Dendritic cell treated with granulocyte-macrophage colony-stimulating factor and Interleukin-4, amounts not matched to agents 40 ng/mL and 50 ng/mL, for 4 days (primary cell): ENCODE results near the gene ARL8A.
"Not testable (repeated sequence)": the region's sequence is repeated elsewhere in the genome, so short reads cannot be mapped to it uniquely, and the experiment has no call there.

Source experiments
- H3K27ac Mint-ChIP-seq: one replicate; pipeline ENCODE4 v1.8.0; 2022; ENCODE audit warnings: mild to moderate bottlenecking, mixed read lengths
- H3K27me3 Mint-ChIP-seq: one replicate; pipeline ENCODE4 v1.8.0; 2022; ENCODE audit warnings: mild to moderate bottlenecking, mixed read lengths
- H3K36me3 Mint-ChIP-seq: one replicate; pipeline ENCODE4 v1.8.0; 2022; ENCODE audit warnings: low read depth, mixed read lengths
- H3K4me1 Mint-ChIP-seq: one replicate; pipeline ENCODE4 v1.8.0; 2022; ENCODE audit warnings: low read depth, mixed read lengths
- H3K4me3 Mint-ChIP-seq: one replicate; pipeline ENCODE4 v1.8.0; 2022; ENCODE audit warnings: mild to moderate bottlenecking, moderate library complexity, mixed read lengths
- H3K9me3 Mint-ChIP-seq: one replicate; pipeline ENCODE4 v1.8.0; 2022; ENCODE audit warnings: mixed read lengths
- intact Hi-C: fragments of 100-400 bp; cut with micrococcal nuclease; formaldehyde crosslinking; loops from one replicate; pipeline ENCODE4 v1.15.0; 2022

ARL8A gene

DNA sequence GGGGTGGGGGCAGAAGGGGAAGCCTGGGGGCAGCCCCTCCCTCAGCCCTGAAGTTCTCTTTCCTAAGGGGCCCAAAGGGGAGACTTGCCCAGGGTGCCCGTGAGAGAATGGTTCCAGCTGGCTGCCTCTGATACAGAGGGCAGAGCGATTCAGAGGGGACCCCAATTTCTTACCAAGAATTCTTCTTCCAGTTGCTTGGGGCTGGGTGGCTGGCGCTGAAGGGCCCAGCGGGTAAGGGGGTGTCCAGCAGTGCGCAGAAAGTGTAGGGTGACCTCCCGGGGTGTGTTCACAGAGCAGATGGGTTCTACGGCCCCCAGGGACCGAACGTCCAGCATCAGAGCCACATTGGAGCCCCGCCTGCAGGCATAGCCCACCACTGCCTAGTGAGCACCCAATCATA lies 13.4 kb upstream of the ARL8A start:
- H3K36me3 Mint-ChIP-seq, result peaks cover 74% of the 10 kb centered on the region
- H3K27ac Mint-ChIP-seq, result no peak overlapping the region
- intact Hi-C loops, result no loop called here

DNA sequence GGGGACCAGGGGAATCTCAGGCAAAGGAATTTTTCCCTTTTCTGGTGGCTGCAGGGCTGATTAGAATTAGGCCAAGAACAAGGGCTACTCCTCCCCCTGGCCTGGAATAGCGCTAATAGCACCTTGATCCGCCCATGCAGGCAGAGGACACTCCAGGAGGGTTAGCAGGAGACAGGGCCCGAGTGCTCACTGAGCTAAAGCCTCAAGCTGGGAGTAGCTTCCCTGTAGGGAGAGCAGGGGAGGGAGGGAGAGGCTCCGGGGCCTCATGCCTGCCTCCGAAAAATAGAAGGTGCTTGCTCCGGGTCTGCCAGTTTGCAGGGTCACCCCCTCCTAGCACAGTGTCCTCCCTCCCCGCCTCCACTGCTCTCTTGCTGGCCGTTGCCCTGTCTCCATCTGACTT lies 12.1 kb upstream of the ARL8A start:
- Mint-ChIP-seq H3K4me3 (no peak overlapping the region), H3K27ac (no peak overlapping the region), H3K27me3 (no peaks in the 10 kb centered on the region), H3K9me3 (no peaks in the 10 kb centered on the region), H3K36me3 (peaks cover 86% of the 10 kb centered on the region), H3K4me1 (peaks cover 75% of the 10 kb centered on the region)
- intact Hi-C loops, result no loop called here

More for the DNA sequence above, 13.4 kb upstream of the ARL8A start:
- peaks cover 89% of the 10 kb centered on the region for H3K4me1 Mint-ChIP-seq
- no peak overlapping the region for H3K4me3 Mint-ChIP-seq
- H3K9me3 Mint-ChIP-seq, result no peaks in the 10 kb centered on the region
- peaks cover 1% of the 10 kb centered on the region for H3K27me3 Mint-ChIP-seq

DNA sequence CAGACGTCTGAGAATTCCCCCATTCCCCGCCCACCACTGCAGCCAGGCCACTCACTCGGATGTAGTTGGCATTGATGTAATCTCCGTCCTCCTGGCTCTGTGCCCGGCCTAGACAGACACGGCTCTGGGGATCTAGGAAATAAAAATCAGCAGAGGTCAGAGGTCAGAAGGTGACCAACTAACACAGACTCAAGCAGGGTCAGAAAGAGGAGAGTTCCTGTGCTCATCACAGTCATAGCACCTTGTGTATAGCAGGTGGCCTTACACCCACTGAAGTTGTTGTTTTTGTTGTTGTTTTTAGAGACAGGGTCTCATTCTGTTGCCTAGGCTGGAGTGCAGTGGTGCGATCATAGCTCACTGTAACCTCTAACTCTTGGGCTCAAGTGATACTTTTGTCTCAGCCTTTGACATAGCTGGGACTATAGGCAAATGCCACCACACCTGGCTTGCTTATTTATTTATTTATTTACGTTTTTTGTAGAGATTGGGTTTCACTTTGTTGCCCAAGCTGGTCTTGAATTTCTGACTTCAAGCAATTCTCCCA lies 11.0 kb upstream of the ARL8A start:
- Mint-ChIP-seq H3K9me3 (no peaks in the 10 kb centered on the region), H3K4me1 (peaks cover 65% of the 10 kb centered on the region), H3K36me3 (peaks cover 92% of the 10 kb centered on the region), H3K27me3 (no peaks in the 10 kb centered on the region), H3K27ac (no peak overlapping the region), H3K4me3 (no peak overlapping the region)
- intact Hi-C loops, result no loop called here

DNA sequence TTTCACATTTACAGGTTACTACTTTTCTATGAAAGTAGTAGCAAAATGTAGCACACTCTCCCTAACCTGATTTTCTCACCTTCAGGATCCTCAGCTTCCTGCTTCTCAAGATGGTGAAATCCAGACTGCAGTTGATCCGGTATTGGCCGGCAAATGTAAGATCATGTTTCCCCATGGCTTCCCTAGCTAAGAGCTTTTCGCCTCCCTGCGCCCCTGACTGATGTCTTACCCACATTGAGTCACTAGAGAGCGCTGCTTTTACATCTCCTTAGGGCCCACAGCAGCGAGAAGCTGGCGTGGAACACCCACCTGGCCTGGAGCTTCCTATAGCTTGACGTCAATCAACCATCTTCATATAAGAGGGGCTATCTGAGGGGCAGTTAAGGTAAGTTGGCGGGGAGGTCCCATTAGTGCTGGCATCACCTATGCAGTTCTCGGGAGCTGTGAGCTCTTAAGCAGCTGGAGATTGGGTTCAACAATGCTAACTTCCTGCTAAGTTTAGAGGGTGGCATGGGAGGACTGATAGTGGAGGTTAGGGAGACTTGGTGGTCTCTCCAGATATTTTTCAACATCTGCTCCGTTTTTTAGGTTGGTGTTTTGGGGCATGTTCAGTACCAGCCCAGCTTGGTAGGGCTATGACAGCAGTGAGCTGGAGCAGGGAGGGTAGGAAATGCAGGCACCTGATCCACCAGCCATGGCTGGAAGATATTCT lies 10.4 kb upstream of the ARL8A start:
- H3K9me3 Mint-ChIP-seq, result no peaks in the 10 kb centered on the region
- H3K4me1 Mint-ChIP-seq, result peaks cover 58% of the 10 kb centered on the region
- H3K36me3 Mint-ChIP-seq, result peaks cover 92% of the 10 kb centered on the region
- no peak overlapping the region for H3K4me3 Mint-ChIP-seq
- no peaks in the 10 kb centered on the region for H3K27me3 Mint-ChIP-seq
- H3K27ac Mint-ChIP-seq, result no peak overlapping the region
- intact Hi-C loops, result no loop called here

DNA sequence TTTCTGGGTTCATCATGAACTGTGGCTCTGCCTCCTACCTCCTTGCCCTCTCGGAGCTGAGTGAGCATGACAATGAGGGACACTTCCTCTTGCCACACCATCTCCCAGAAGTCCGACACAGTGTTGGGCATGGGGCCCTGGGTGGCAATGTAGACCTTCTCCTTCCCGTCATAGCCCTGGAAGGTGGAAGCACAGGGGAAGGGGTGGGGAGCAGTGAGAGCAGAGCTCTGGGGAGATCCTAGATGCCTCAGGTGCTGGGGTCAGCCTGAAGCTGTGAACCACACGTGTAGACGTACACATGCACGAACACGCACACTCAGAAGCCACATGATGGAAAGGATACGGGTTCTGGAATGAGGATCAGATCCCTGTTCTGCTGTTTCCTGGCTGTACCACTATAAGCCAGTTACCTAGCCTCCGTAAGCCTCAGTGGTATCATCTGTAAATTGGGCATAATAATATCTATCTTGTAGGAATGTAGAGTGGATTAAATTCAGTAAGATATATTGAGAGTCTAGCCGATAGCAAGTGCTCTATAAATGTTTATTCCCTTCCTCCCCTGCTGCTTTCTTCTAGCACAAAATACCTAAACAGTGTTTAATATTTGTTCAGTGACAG lies 9.7 kb upstream of the ARL8A start:
- H3K9me3 Mint-ChIP-seq, result no peaks in the 10 kb centered on the region
- intact Hi-C loops, result no loop called here
- H3K27me3 Mint-ChIP-seq, result no peaks in the 10 kb centered on the region
- no peak overlapping the region for H3K4me3 Mint-ChIP-seq
- H3K36me3 Mint-ChIP-seq, result peaks cover 96% of the 10 kb centered on the region
- no peak overlapping the region for H3K27ac Mint-ChIP-seq
- H3K4me1 Mint-ChIP-seq, result peaks cover 52% of the 10 kb centered on the region

DNA sequence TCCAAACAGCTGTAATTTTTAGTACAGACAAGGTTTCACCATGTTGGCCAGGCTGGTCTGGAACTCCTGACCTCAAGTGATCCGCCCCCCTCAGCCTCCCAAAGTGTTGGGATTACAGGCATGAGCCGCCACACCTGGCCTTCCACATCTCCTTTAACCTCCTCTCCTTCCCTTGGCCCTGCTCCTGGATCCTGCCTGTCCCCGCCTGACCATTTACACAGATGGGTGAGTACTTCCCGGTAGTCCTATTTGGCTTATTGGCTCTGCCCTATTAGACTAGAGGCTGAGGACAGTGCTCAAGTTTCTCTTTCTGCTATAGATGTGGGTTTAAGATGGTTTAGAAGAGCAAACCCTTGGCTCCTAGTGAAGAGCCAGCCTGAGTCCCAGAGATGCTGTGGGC lies 8.7 kb upstream of the ARL8A start:
- H3K4me1 Mint-ChIP-seq, result peaks cover 50% of the 10 kb centered on the region
- peaks cover 96% of the 10 kb centered on the region for H3K36me3 Mint-ChIP-seq
- H3K27ac Mint-ChIP-seq, result no peak overlapping the region

DNA sequence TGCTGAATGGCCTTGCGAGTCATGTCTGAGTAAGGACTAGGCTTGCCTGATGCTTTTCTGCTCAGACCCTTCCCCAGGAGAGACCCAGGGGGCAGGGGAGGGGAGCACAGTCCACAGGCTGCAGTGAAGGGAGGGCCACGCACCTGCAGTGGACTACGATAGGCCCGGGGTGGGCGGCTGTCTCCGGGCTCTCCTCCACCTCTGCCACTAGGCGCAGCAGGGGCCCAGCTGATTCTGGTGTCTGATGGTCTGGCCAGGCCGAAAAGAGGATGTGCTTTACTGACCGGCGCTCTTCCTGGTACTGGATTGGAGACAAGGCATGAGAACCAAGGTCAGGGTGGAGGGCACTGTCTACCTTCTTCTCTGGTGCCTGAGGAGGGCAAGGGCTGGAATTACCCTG lies 7.9 kb upstream of the ARL8A start:
- Mint-ChIP-seq H3K36me3 (peaks cover 96% of the 10 kb centered on the region), H3K9me3 (no peaks in the 10 kb centered on the region), H3K27me3 (no peaks in the 10 kb centered on the region), H3K27ac (no peak overlapping the region), H3K4me3 (no peak overlapping the region), H3K4me1 (peaks cover 51% of the 10 kb centered on the region)
- intact Hi-C loops, result no loop called here

More for the DNA sequence above, 8.7 kb upstream of the ARL8A start:
- intact Hi-C loops, result no loop called here
- no peak overlapping the region for H3K4me3 Mint-ChIP-seq
- no peaks in the 10 kb centered on the region for H3K9me3 Mint-ChIP-seq
- no peaks in the 10 kb centered on the region for H3K27me3 Mint-ChIP-seq

DNA sequence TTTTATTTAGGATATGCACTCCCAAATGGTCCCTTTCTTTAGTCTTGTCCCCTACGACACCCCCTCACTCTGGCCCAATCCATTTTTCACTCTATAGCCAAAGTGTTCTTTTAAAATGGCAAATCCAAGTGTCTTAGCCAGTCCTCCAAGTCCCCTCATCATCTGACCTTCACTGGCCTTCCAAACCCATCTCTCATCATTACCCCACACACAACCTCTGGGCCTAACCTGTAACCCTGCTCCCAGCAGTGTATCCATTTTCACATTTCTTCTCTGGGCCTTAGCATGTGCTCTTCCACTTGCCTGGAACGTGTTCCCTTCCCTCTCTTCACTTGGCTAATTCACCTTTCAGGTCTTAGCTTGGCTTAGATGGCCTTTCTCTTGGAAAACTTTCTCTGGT lies 6.5 kb upstream of the ARL8A start:
- Mint-ChIP-seq H3K9me3 (no peaks in the 10 kb centered on the region), H3K27ac (no peak overlapping the region), H3K36me3 (peaks cover 89% of the 10 kb centered on the region), H3K4me1 (peaks cover 47% of the 10 kb centered on the region), H3K4me3 (no peak overlapping the region), H3K27me3 (no peaks in the 10 kb centered on the region)
- intact Hi-C loops, result no loop called here

DNA sequence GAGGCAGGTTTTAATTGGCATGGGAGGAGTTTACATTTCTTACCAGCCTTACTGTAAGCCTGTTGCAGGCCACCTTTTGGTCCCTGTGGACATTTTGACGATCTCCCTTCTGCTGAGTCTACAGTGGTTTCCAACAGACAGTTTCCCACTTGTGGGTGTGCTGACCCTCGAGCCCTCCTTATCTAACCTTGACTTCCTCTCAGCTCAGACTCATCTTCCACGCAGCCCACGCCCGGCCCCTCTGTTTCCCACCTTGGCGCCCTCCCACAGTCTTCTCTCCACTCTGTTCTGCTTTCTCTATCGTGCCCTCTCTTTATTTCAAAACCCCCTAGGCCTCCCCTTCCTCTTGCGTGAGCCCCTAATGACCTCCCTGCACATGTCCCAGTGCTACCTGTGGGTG lies 6.1 kb upstream of the ARL8A start:
- intact Hi-C loops, result no loop called here
- Mint-ChIP-seq H3K9me3 (no peaks in the 10 kb centered on the region), H3K4me1 (peaks cover 43% of the 10 kb centered on the region), H3K36me3 (peaks cover 85% of the 10 kb centered on the region), H3K4me3 (no peak overlapping the region), H3K27me3 (no peaks in the 10 kb centered on the region), H3K27ac (no peak overlapping the region)

DNA sequence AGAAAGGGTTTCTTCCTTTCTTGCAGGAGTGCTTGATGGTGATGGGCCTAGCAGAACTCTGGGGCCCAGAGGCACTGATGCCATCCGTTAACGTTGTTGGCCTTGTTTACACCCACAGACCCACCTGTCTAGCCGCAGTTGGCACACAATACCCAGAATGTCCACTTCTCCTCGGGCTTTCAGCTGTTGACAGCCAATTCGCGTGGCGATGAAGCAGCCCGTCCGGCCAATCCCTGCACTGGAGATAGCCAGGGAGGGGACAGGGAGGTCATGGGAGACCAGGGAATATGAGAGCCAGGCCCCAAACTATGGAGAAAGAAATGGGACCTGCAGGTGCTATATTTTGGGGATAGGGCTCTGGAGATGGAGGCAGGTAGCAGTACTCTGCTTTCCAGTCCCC lies 5.7 kb upstream of the ARL8A start:
- Mint-ChIP-seq H3K4me3 (no peak overlapping the region), H3K27me3 (no peaks in the 10 kb centered on the region), H3K9me3 (no peaks in the 10 kb centered on the region), H3K27ac (no peak overlapping the region), H3K36me3 (peaks cover 84% of the 10 kb centered on the region), H3K4me1 (peaks cover 43% of the 10 kb centered on the region)
- intact Hi-C loops, result no loop called here

DNA sequence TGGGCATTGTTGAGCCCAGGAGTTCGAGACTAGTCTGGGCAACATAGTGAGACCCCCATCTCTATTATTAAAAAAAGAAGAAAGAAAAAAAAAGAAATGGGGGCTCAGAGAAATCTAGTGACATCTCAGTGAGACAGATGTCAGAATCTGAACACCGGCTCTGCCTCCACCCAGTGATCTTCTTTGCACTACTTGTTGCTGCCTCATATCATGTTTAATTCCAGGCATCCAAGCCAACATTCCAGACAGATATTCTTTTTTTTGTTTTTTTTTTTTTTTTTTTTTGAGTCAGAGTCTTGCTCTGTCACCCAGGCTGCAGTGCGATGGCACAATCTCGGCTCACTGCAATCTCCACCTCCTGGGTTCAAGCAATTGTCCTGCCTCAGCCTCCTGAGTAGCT lies 5.0 kb upstream of the ARL8A start:
- Mint-ChIP-seq H3K4me1 (peaks cover 40% of the 10 kb centered on the region), H3K9me3 (no peaks in the 10 kb centered on the region), H3K36me3 (peaks cover 77% of the 10 kb centered on the region), H3K4me3 (no peak overlapping the region), H3K27me3 (no peaks in the 10 kb centered on the region), H3K27ac (no peak overlapping the region)
- intact Hi-C loops, result no loop called here

DNA sequence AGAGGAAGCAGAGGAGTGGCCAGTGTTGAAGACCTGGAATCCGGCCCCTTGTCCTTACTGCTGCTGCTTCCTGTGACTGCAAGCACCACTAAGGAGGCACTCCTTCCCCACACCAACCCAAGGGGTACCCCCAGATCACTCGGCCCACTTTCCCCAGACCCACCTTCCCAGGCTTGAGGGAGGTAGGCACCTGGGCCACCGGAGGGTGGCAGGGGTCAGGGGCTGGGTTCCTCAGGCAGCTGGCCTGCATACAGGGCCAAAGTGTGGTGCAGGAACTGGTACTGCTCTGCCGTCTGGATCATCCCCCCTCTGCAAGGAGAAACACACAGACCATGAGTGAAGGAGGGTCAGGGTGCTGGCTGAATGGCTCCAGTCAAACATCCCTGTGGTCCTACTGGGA lies 3.9 kb upstream of the ARL8A start:
- Mint-ChIP-seq H3K27me3 (no peaks in the 10 kb centered on the region), H3K36me3 (peaks cover 72% of the 10 kb centered on the region), H3K27ac (no peak overlapping the region), H3K4me3 (no peak overlapping the region), H3K4me1 (peaks cover 39% of the 10 kb centered on the region), H3K9me3 (no peaks in the 10 kb centered on the region)
- intact Hi-C loops, result no loop called here

DNA sequence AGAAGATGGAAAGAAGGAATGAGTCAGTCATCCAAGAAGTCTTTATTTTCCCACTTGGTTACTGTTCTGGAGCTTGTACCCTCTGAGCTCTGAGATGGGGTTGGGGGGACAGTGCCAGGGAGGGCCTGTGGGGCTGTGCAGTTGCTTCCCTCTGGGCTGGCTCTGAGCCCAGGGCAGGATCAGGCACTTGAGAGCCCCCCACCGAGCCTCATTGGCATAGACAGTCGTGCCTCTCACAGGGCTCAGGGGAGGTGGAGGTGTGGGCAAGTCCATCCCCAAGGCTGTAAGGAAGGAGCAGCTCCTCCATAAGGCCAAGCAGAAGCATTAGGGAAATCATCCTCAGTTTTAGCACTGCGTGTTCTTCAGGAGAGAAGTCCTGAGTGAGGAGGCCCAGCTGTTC lies 2.5 kb upstream of the ARL8A start:
- Mint-ChIP-seq H3K4me3 (no peak overlapping the region), H3K27me3 (no peaks in the 10 kb centered on the region), H3K27ac (no peak overlapping the region), H3K36me3 (peaks cover 72% of the 10 kb centered on the region), H3K9me3 (no peaks in the 10 kb centered on the region), H3K4me1 (peaks cover 52% of the 10 kb centered on the region)
- intact Hi-C loops, result no loop called here

DNA sequence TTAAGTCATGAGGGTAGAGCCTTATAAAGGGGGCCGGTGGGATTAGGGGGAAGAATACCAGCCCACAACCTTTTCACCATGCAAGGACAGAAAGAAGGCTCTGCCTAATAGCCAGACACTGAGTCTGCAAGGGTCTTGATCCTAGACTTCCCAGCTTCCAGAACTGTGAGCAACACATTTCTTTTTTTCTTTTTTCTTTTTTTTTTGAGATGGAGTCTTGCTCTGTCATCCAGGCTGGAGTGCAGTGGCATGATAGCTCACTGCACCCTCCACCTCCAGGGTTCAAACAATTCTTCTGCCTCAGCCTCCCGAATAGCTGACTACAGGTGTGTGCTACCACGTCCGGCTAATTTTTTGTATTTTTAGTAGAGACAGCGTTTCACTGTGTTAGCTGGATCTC lies 1.7 kb upstream of the ARL8A start:
- intact Hi-C loops, result no loop called here
- H3K4me3 Mint-ChIP-seq, result no peak overlapping the region

DNA sequence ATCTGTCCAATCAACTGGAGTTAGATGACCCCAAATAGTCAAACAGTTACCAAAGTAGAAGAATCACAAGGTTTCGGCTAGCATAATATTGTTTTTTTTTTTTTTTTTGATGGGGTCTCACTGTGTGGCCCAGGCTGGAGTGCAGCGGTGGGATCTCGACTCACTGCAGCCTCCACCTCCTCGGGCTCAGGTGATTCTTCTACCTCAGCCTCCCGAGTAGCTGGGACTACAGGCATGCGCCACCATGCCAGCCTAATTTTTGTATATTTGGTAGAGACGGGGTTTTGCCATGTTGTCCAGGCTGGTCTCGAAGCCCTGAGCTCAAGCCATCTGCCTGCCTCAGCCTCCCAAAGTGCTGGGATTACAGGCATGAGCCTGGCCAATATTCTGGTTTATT lies 1.2 kb upstream of the ARL8A start:
- H3K9me3 Mint-ChIP-seq, intact Hi-C loops, H3K27ac Mint-ChIP-seq, H3K4me3 Mint-ChIP-seq, H3K27me3 Mint-ChIP-seq: not testable (repeated sequence)
- peaks cover 63% of the 10 kb centered on the region for H3K4me1 Mint-ChIP-seq
- peaks cover 73% of the 10 kb centered on the region for H3K36me3 Mint-ChIP-seq

More for the DNA sequence above, 1.7 kb upstream of the ARL8A start:
- H3K36me3 Mint-ChIP-seq, result peaks cover 73% of the 10 kb centered on the region
- H3K27me3 Mint-ChIP-seq, result no peaks in the 10 kb centered on the region
- no peak overlapping the region for H3K27ac Mint-ChIP-seq
- no peaks in the 10 kb centered on the region for H3K9me3 Mint-ChIP-seq
- H3K4me1 Mint-ChIP-seq, result peaks cover 58% of the 10 kb centered on the region
